Amniotic stem cell (primary cell): ENCODE data around the gene ARHGEF11.

ENCODE experiments used
- DNase-seq: peaks from one replicate; lab custom pipeline; 2025; lab: John Stamatoyannopoulos, UW

Gene ARHGEF11

GRCh38 chr1:156909671-156910070 lies 135.9 kb downstream of the ARHGEF11 start:
- DNase-seq: no peak

GRCh38 chr1:156908955-156909354 lies 136.6 kb downstream of the ARHGEF11 start:
- no peak for DNase-seq

GRCh38 chr1:156908541-156908940 lies 137.0 kb downstream of the ARHGEF11 start:
- no peak for DNase-seq

GRCh38 chr1:156906206-156906906 lies 139.2 kb downstream of the ARHGEF11 start:
- DNase-seq: no peak

GRCh38 chr1:156905651-156906050 lies 139.9 kb downstream of the ARHGEF11 start:
- DNase-seq: no peak

GRCh38 chr1:156905176-156905575 lies 140.4 kb downstream of the ARHGEF11 start:
- DNase-seq: no peak

GRCh38 chr1:156904187-156904959 lies 141.2 kb downstream of the ARHGEF11 start:
- no peak for DNase-seq

- DNase-seq: no peak
Measured at GRCh38 chr1:156903328-156904091, 142.0 kb downstream of the ARHGEF11 start.

GRCh38 chr1:156901966-156902915 lies 143.3 kb downstream of the ARHGEF11 start:
- no peak for DNase-seq

GRCh38 chr1:156901590-156901900 lies 144.0 kb downstream of the ARHGEF11 start:
- no peak for DNase-seq

GRCh38 chr1:156900896-156901589 lies 144.5 kb downstream of the ARHGEF11 start:
- DNase-seq: no peak

GRCh38 chr1:156899956-156900718 lies 145.4 kb downstream of the ARHGEF11 start:
- no peak for DNase-seq

- DNase-seq: no peak
Measured at GRCh38 chr1:156898971-156899664, 146.4 kb downstream of the ARHGEF11 start.

- no peak for DNase-seq
Measured at GRCh38 chr1:156898161-156898566, 147.4 kb downstream of the ARHGEF11 start.

- DNase-seq: peak; percentile 71
Measured at GRCh38 chr1:156897078-156897825, 148.3 kb downstream of the ARHGEF11 start.

- peak; percentile 69 for DNase-seq
Measured at GRCh38 chr1:156896490-156897033, 149.0 kb downstream of the ARHGEF11 start.

GRCh38 chr1:156895927-156896326 lies 149.6 kb downstream of the ARHGEF11 start:
- no peak for DNase-seq

- no peak for DNase-seq
Measured at GRCh38 chr1:156895455-156895812, 150.1 kb downstream of the ARHGEF11 start.
